Loucy (cell line): ENCODE measurements around the gene NTSR2.

ENCODE experiments used
- H2AFZ ChIP-seq: fragments of 200-600 bp; sonication (generic); 2 replicates; pipeline ENCODE4 v1.6.0; 2016; ENCODE audit warnings: antibody characterized with exemption, mild to moderate bottlenecking, low read length, moderate library complexity
- H3F3A ChIP-seq: fragments of 200-600 bp; 2 replicates; pipeline ENCODE4 v1.6.0; 2016; ENCODE audit warnings: antibody characterized with exemption, low read depth, mild to moderate bottlenecking
- H3K27me3 ChIP-seq: fragments of 200-600 bp; sonication (generic); 2 replicates; pipeline ENCODE4 v1.6.1; 2014; ENCODE audit warnings: low read length, mild to moderate bottlenecking; ENCODE audit not compliant: insufficient read depth, poor library complexity, severe bottlenecking
- H3K36me3 ChIP-seq: fragments of 200-600 bp; sonication (generic); 2 replicates; pipeline ENCODE4 v1.6.1; 2016; ENCODE audit warnings: low read length; ENCODE audit not compliant: insufficient read depth
- H3K4me1 ChIP-seq: fragments of 200-600 bp; sonication (generic); 2 replicates; pipeline ENCODE4 v1.5.1; 2014; ENCODE audit warnings: low read length, mild to moderate bottlenecking; ENCODE audit not compliant: insufficient read depth, poor library complexity, severe bottlenecking
- H3K4me2 ChIP-seq: fragments of 200-600 bp; sonication (generic); 2 replicates; pipeline ENCODE4 v1.6.0; 2014; ENCODE audit warnings: antibody characterized with exemption, low read length, low read depth, mild to moderate bottlenecking; ENCODE audit not compliant: poor library complexity, severe bottlenecking
- H3K4me3 ChIP-seq: fragments of 200-600 bp; sonication (generic); 2 replicates; pipeline ENCODE4 v1.5.1; 2014; ENCODE audit warnings: low read length, mild to moderate bottlenecking, mixed read lengths; ENCODE audit not compliant: poor library complexity, severe bottlenecking
- H3K79me2 ChIP-seq: fragments of 200-600 bp; sonication (generic); 2 replicates; pipeline ENCODE4 v1.6.1; 2014; ENCODE audit warnings: low read length; ENCODE audit not compliant: insufficient read depth
- H3K9ac ChIP-seq: fragments of 200-600 bp; sonication (generic); 2 replicates; pipeline ENCODE4 v1.6.0; 2014; ENCODE audit warnings: mild to moderate bottlenecking, low read depth, low read length, moderate library complexity; ENCODE audit not compliant: poor library complexity, severe bottlenecking
- H3K9me2 ChIP-seq: fragments of 200-600 bp; sonication (generic); replicated peaks from 2 replicates; pipeline ENCODE4 v1.6.1; 2016; ENCODE audit warnings: low read depth, low read length, mixed read lengths
- H3K9me3 ChIP-seq: fragments of 200-600 bp; sonication (generic); 2 replicates; pipeline ENCODE4 v1.6.1; 2014; ENCODE audit warnings: mild to moderate bottlenecking, antibody characterized with exemption, low read length, low read depth; ENCODE audit not compliant: insufficient read depth
- H4K20me1 ChIP-seq: fragments of 200-600 bp; sonication (generic); 2 replicates; pipeline ENCODE4 v1.6.0; 2014; ENCODE audit warnings: antibody characterized with exemption, low read length, mild to moderate bottlenecking; ENCODE audit not compliant: insufficient read depth, poor library complexity, severe bottlenecking
- CTCF ChIP-seq: fragments of 200-600 bp; sonication (generic); conservative IDR thresholded peaks from 2 replicates; pipeline ENCODE4 v1.5.1; 2014; ENCODE audit warnings: mild to moderate bottlenecking, antibody characterized with exemption, low read length
- EZH2phosphoT487 ChIP-seq: fragments of 200-600 bp; IDR thresholded peaks from 2 replicates; pipeline ENCODE4 v1.6.1; 2018; ENCODE audit warnings: antibody characterized with exemption, mild to moderate bottlenecking, moderate library complexity, borderline replicate concordance

NTSR2 gene

GRCh38 chr2:11624893-11625292 is 45.1 kb downstream of the NTSR2 start:
- Histone ChIP-seq H3K4me1 (no peaks in the 10 kb centered on the region), H3F3A (no peaks in the 10 kb centered on the region), H3K9me3 (no peaks in the 10 kb centered on the region), H2AFZ (no peak overlapping the region), H3K79me2 (no peaks in the 10 kb centered on the region), H3K9ac (no peak overlapping the region), H3K4me2 (no peak overlapping the region), H3K27me3 (no peaks in the 10 kb centered on the region), H3K9me2 (no peaks in the 10 kb centered on the region), H4K20me1 (no peaks in the 10 kb centered on the region), H3K36me3 (no peaks in the 10 kb centered on the region), H3K4me3 (no peak overlapping the region)
- TF ChIP-seq CTCF (no peak), EZH2phosphoT487 (no peak)

GRCh38 chr2:11622611-11623010 is 47.4 kb downstream of the NTSR2 start:
- Histone ChIP-seq H3K9me2 (no peaks in the 10 kb centered on the region), H3K4me2 (no peak overlapping the region), H3K4me3 (no peak overlapping the region), H4K20me1 (no peaks in the 10 kb centered on the region), H3K36me3 (no peaks in the 10 kb centered on the region), H3K27me3 (no peaks in the 10 kb centered on the region), H3F3A (no peaks in the 10 kb centered on the region), H3K9me3 (no peaks in the 10 kb centered on the region), H2AFZ (no peak overlapping the region), H3K4me1 (no peaks in the 10 kb centered on the region), H3K79me2 (no peaks in the 10 kb centered on the region), H3K9ac (no peak overlapping the region)
- TF ChIP-seq CTCF (no peak), EZH2phosphoT487 (no peak)

- H4K20me1 ChIP-seq, result no peaks in the 10 kb centered on the region
- no peaks in the 10 kb centered on the region for H3K9me2 ChIP-seq
- no peak overlapping the region for H3K4me3 ChIP-seq
- no peaks in the 10 kb centered on the region for H3F3A ChIP-seq
- no peak overlapping the region for H2AFZ ChIP-seq
- no peaks in the 10 kb centered on the region for H3K36me3 ChIP-seq
- no peak overlapping the region for H3K9ac ChIP-seq
- no peaks in the 10 kb centered on the region for H3K79me2 ChIP-seq
- H3K27me3 ChIP-seq, result no peaks in the 10 kb centered on the region
- H3K4me1 ChIP-seq, result no peaks in the 10 kb centered on the region
- H3K4me2 ChIP-seq, result no peak overlapping the region
- no peaks in the 10 kb centered on the region for H3K9me3 ChIP-seq
- TF ChIP-seq CTCF (no peak), EZH2phosphoT487 (no peak)
Observed at GRCh38 chr2:11621410-11621809, 48.6 kb downstream of the NTSR2 start.
